HG02870 (cell line): ENCODE measurements around the gene TEAD1.

Experiments used
- ATAC-seq: cut with Tn5 transposase; IDR thresholded peaks from one replicate; pipeline ENCODE4 v1.9.1; 2021; ENCODE audit warnings: mild to moderate bottlenecking, moderate library complexity; ENCODE audit not compliant: unreplicated experiment

Gene TEAD1

DNA sequence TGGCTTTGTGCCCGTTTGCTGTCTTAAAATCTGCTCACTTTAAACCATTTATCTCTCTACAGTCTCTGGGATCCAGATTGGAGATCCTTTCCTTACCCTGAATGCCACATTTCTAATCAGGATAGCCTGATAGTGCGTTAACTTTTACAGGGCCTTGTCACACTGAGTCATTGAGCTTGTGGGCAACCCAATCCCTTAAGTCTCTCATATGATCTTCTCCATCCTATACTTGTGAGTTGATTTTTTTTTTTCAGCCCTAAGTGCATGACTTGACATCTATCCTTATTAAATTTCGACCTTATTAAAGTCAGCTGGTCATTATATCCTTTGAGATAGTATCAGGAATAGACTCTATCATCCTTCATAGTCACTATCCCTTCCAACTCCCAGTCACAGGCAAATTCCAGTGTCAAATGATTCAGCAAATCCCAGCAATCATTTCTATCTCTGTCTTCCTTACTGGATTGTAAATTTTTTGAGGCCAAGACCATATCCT lies 57.7 kb downstream of the TEAD1 start:
- no peak for ATAC-seq

GRCh38 chr11:12733091-12733490 lies 58.9 kb downstream of the TEAD1 start:
- no peak for ATAC-seq

DNA sequence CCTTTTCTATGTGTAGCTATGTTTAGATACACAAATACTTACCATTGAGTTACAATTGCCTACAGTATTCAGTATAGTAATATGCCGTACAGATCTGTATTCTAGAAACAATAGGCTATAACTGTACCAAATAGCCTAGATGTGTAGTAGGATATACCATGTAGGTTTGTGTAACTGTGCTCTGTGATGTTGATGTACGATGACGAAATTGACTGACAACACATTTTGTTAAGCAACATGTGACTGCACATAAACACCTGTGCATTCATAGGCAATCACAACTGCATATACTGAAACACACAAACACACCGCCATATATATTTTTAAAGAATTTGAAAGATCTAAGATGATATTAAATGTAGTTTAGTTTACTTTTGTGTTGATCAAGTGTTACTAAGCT lies 60.4 kb downstream of the TEAD1 start:
- ATAC-seq = no peak

- no peak for ATAC-seq
Observed at GRCh38 chr11:12735262-12735661, 61.0 kb downstream of the TEAD1 start.

GRCh38 chr11:12737024-12737423 lies 62.8 kb downstream of the TEAD1 start:
- ATAC-seq = no peak

DNA sequence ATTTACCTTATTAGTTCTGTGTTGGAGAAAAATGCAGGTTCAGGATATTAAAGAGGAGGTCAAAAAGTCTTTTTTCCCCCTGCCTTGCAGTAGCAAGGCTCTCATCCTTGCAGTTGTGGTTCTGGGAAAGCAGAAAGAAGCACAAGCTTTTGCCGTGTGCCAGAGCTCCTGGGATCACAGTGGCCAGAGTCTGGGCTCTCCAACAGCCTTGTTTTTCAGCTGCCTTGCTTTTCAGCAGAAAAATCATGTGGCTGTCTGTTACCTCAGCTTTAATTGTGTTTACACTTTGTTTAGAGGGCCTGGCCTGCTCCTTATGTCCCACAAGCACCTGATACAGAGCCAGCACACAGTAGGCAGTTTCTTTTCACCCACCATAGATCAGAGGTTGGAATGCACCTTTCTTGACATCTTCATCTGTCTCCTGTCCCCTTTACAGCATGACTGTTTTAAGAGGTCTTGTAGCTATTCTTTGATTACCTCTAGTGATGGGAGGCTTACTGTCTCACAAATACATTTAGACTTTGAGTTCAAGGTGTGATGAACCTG lies 67.5 kb downstream of the TEAD1 start:
- no peak for ATAC-seq

- ATAC-seq = no peak
Observed at GRCh38 chr11:12743834-12744449, 69.7 kb downstream of the TEAD1 start.

- no peak for ATAC-seq
Observed at GRCh38 chr11:12744826-12745502, 70.7 kb downstream of the TEAD1 start.

GRCh38 chr11:12745787-12746186 lies 71.6 kb downstream of the TEAD1 start:
- no peak for ATAC-seq

GRCh38 chr11:12746593-12747097 lies 72.4 kb downstream of the TEAD1 start:
- ATAC-seq = no peak

DNA sequence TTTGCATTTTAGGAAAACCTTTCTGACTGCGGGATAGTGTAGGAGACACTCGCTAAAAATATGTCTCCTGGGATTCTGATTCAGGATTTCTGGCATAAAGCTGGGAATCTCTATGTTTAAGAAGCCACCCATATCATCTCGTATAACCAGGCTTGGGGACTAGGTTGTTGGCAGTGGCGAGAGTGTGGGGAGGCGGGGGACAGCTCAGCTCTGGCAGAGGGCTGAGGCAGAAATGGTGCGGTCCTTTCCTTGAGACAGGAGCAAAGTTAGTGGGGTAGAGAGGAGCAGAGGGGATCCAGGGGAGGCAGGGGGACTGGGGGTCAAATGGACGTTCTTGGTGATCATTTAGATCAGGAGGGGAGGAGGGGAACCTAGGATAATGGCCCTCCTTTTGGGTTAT lies 74.3 kb downstream of the TEAD1 start:
- ATAC-seq = no peak

DNA sequence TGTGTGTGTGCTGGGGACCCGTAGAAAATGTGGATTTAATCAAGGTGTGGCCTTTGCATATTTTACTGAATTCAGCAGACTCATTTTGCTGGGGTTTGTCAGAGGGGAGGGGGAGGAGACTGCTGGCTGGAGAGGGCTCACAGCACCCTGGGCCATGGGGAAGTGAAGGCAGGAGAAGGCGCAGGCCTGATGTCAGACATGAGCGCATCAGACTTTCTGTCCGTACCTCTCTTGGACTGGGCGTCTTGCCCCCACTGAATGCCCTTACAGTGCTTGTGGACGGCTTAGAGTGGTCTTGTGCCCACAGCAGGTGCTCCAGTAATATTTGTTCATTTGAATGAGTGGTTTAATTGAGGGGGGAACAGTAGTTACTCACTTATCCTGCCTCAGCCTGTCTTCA lies 75.2 kb downstream of the TEAD1 start:
- no peak for ATAC-seq

GRCh38 chr11:12750181-12750580 lies 76.0 kb downstream of the TEAD1 start:
- no peak for ATAC-seq

DNA sequence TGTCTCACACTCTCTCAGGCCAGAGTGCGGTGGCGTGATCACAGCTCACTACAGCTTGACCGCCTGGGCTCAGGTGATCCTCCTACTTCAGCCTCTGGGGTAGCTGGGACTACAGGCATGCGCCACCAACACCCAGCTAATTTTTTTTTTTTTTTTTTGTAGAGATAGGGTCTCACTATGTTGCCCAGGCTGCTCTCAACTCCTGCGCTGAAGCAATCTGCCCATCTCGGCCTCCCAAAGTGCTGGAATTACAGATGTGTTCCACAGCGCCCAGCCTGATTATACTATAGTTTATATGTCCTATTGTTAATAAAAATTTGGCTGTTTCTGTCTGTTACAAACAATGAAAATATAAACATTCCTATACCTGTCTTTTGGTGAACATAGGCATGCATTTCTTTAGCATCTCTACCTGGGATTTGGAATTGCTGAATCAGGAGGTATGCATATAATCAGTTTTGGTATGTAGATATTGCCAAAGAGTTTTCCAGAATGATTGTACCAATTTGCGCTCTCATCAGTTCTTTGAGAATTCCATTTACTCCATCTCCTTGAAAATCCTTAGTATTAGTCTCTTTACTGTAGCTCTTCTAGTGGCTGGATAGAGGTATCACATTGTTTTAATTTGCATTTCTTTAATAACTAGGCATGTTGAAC lies 78.8 kb downstream of the TEAD1 start:
- ATAC-seq = no peak

- ATAC-seq = no peak
Observed at GRCh38 chr11:12754021-12754420, 79.8 kb downstream of the TEAD1 start.

- ATAC-seq = no peak
Observed at GRCh38 chr11:12754582-12755234, 80.5 kb downstream of the TEAD1 start.

DNA sequence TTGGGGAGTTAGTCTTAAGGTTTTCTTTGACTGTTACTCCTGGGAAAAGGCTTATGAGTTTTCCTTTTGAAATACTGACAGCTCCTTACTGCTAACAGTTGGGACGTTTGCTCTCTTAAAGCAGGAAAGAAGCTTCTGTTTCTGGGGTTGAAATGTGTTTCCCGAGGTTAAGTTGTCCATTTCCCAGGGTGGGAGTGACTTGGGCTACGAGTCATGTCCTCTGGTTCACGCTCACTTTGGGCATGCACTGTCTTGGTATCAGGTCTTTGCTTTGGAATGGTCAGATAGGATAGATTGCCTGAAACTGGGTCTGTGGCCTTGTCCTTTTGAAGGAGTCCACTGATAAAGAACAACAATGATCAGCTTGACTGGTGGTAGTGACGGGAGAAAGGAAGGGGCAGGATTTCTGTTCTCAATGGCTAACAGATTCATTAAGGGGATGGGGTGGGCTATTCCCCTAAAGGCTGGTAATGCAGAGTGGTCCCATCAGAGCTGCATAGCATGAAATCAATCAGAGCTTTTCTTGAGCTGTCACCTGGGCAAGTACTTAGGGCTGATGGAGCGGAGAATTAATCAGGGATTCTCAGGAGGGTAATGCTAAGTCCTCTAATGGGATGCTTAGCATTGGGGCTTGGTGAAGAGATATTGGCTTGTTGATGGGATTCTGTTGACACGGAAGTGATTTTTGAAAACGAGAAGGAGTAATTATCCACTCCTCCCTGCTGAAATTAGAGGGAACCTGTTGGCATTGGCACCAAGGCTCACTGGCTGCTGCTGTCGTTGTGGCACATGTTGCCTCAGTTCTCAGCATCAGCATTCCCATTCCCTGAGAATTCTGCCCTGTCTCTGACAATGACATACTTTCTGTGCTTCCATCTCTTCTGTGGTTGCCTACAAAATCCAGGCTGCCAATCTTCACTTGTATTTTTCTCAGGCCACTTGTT lies 81.6 kb downstream of the TEAD1 start:
- no peak for ATAC-seq

DNA sequence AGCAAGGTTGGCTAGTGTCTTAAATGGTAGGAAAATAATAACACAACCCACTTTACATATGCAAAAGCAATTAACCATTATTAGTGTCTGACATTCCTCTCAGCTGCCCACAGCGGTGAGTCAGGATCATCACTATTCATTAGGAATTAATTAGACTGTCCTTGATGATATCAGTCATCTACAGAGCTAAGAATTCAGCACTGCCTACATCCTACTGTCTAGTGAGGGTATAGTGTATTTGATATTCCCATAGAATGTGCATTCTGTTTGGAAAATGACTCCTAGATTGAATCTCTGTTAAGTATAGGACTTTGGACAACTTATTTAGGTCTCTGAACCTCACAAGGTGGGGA lies 82.2 kb downstream of the TEAD1 start:
- no peak for ATAC-seq

DNA sequence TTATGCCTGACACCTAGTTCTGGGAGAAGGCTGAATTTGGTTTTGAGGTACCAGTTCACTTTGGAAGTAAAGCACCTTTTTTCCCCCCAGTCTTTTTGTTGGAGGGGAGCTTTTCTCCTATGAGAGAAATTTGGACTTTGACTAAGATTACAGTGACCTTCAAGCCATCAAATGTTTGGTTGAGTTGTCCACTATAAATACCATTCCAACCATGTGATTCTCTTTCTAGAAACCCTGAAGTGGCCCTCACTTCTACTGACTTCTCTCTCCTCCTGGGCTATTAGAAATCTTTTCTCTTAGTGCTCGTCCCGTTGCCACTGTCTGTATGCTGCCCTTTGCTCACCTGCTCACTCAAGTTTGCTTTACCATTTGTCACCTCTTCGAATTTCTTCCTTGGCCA lies 82.6 kb downstream of the TEAD1 start:
- no peak for ATAC-seq

- ATAC-seq = no peak
Observed at GRCh38 chr11:12757416-12757815, 83.2 kb downstream of the TEAD1 start.
